Astrocyte of the spinal cord (primary cell): ENCODE results near the gene PTPN6.

Experiments
- DNase-seq: peaks from one replicate; pipeline ENCODE4 v3.0.0; 2011; ENCODE audit warnings: low read depth, low spot score
- H3K4me3 ChIP-seq: 2 replicates; pipeline ENCODE4 v1.5.1; 2011; ENCODE audit warnings: low read depth, mild to moderate bottlenecking, low read length, moderate library complexity
- CTCF ChIP-seq: IDR thresholded peaks from 2 replicates; pipeline ENCODE4 v1.5.1; 2012; ENCODE audit warnings: low read depth, mild to moderate bottlenecking, low read length, inconsistent platforms
- in situ Hi-C: cut with HindIII; loops from 2 replicates; pipeline ENCODE4 v1.10.0; 2017; ENCODE audit warnings: low sequenced_read_pairs

Gene PTPN6

GRCh38 chr12:6916426-6917200 is 34.5 kb upstream of the PTPN6 start:
- TF ChIP-seq CTCF: no peak
- no peak for DNase-seq
- in situ Hi-C loops: no loop called here
- H3K4me3 ChIP-seq: no peak overlapping the region

- TF ChIP-seq CTCF: no peak
- H3K4me3 ChIP-seq: no peak overlapping the region
- DNase-seq: peak; percentile 70
- in situ Hi-C loops: no loop called here
Observed at GRCh38 chr12:6917491-6918231, 33.5 kb upstream of the PTPN6 start.

GRCh38 chr12:6919588-6919987 is 31.6 kb upstream of the PTPN6 start:
- no peak for TF ChIP-seq CTCF
- no peak overlapping the region for H3K4me3 ChIP-seq
- in situ Hi-C loops: no loop called here
- no peak for DNase-seq

- in situ Hi-C loops: no loop called here
- TF ChIP-seq CTCF: no peak
- DNase-seq: no peak
- H3K4me3 ChIP-seq: no peak overlapping the region
Observed at GRCh38 chr12:6921539-6921938, 29.6 kb upstream of the PTPN6 start.

- no peak overlapping the region for H3K4me3 ChIP-seq
- in situ Hi-C loops: no loop called here
- no peak for TF ChIP-seq CTCF
Observed at GRCh38 chr12:6921996-6922946, 28.9 kb upstream of the PTPN6 start.

More at GRCh38 chr12:6921996-6922946, 28.9 kb upstream of the PTPN6 start:
- DNase-seq: no peak
